ENCODE results near the gene TMEM121.

DNA sequence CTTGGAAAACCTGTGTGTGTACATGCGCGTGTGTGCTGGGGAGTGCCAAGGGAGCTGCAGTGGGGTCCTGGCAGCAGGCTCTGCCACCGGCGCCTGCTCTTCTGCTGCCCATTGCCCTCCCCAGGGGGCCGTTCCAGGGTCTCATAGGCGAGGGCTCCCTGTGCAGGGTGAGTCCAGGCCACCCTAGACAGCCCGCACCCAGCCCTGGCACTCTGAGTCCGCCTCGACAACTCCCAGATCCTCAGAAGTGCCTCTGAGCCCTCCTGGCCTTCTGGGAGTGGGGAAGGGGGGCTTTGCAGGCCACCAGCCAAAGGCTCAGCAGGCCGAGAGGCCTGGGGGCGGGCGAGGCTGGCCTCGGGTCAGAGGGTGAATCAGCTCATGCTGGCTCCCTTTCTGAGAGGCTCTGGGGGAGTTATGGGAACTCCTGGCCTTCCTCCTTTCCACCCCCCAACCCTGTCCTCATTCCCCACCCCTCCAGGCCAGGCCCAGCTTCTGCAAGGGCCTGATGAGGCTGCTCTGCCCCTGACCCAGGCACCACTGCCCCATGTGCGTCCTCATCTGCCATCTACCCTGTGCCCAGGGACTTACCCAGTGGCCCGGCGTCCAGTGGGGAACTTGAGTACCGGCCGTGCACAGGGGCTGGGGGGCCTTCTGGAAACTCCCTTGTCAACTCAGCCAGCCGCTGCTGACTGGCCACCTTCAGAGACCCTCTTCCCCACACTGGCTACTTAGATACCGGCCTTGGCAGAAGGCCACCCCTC is 37.4 kb upstream of the TMEM121 start:
- TF ChIP-seq, protein P1, sequence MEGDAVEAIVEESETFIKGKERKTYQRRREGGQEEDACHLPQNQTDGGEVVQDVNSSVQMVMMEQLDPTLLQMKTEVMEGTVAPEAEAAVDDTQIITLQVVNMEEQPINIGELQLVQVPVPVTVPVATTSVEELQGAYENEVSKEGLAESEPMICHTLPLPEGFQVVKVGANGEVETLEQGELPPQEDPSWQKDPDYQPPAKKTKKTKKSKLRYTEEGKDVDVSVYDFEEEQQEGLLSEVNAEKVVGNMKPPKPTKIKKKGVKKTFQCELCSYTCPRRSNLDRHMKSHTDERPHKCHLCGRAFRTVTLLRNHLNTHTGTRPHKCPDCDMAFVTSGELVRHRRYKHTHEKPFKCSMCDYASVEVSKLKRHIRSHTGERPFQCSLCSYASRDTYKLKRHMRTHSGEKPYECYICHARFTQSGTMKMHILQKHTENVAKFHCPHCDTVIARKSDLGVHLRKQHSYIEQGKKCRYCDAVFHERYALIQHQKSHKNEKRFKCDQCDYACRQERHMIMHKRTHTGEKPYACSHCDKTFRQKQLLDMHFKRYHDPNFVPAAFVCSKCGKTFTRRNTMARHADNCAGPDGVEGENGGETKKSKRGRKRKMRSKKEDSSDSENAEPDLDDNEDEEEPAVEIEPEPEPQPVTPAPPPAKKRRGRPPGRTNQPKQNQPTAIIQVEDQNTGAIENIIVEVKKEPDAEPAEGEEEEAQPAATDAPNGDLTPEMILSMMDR (IDR thresholded peaks at IDR 0.05) = no peak
- TF ChIP-seq EZH2 (IDR thresholded peaks at IDR 0.05; ENCODE audit: borderline replicate concordance, insufficient read depth, low read depth, low read length, poor library complexity, severe bottlenecking) = no peak
